GM12874 (cell line): ENCODE measurements around the gene ATP1A2.

Experiments
- CTCF ChIP-seq: IDR thresholded peaks from 2 replicates; pipeline ENCODE4 v1.5.1; 2011; ENCODE audit warnings: low read depth, mild to moderate bottlenecking, control low read depth, low read length, moderate library complexity; ENCODE audit not compliant: insufficient read depth

ATP1A2 gene

DNA sequence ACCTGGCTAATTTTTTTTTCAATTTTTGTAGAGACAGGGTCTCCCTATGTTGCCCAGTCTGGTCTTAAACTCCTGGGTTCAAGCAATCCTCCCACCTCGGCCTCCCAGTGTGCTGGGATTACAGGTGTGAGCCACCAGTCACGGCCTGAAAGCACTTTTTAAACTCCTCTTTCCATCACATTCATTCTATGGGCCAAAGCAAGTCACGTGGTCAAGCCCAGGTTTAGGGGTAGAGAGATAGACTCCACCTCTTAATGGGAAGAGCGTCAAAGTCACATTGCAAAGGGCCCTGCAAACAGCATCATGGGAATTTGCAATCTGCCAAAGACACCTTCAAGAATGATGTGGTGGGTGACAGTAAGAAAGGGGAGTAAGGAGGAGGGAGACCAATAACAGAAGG lies 43.0 kb downstream of the ATP1A2 start:
- no peak for TF ChIP-seq CTCF

DNA sequence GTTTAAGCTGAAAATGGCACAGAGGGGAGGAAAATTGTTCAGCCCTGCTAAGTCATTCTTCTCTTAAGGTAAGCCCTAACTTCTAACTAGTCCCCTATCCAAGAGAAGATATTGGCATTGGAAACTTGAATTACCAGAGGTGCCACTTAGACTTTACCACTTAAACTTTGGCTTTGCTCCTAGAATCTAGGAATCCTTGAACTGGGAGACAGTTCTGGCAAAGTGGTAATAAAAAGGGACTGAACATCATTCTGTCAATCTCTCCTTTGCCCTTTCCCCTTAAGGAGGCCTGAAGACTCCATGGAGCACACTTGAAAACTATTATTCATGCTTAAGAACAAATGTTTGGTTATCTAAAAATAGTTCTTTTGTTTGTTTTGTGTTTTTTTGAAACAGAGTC lies 44.3 kb downstream of the ATP1A2 start:
- TF ChIP-seq CTCF, result no peak

GRCh38 chr1:160161965-160162705 lies 46.6 kb downstream of the ATP1A2 start:
- peak; percentile 62 for TF ChIP-seq CTCF

DNA sequence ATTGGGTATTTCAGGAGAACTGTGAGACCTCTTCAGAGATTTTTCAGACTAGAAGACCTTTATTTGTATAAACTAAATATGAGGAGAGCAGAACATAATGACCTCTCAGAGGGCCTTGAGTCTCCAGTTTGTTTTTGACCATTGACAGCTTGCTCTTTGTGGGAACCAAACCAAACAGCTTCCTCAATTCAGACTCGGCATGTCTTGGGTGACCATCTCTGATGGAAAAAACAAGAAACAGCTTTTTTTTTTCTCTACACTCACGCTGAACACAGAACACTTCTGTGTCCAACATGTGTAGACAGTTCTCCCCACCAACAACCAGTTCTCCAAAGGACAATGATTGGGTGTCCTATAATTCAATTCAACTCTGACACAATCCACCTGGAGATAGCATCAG lies 47.4 kb downstream of the ATP1A2 start:
- TF ChIP-seq CTCF, result no peak

DNA sequence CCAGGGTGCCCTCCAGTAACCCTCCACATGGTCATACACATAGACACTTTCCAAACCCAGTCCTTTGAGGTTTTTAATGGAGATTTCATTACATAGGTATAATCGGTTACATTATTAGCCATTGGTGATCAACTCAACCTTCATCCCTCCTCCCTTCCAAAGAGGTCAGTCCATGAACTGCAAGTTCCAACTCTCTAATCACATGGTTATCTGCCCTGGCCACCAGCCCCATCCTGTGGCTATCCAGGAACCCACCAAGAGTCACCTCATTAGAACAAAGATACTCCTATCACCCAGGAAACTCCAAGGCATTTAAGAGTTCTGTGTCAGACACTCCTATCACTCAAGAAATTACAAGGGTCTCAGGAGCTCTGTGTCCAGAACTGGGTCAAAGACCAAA lies 48.1 kb downstream of the ATP1A2 start:
- no peak for TF ChIP-seq CTCF

GRCh38 chr1:160164121-160164520 lies 48.6 kb downstream of the ATP1A2 start:
- TF ChIP-seq CTCF, result no peak

- TF ChIP-seq CTCF, result no peak
Measured at GRCh38 chr1:160166166-160166868, 50.8 kb downstream of the ATP1A2 start.
